ENCODE data around the gene UQCR10.

UQCR10 gene

GRCh38 chr22:29731058-29731850 is 35.9 kb upstream of the UQCR10 start:
- ChIA-PET POLR2A (no interaction called here), CTCF (no interaction called here)
- Histone ChIP-seq H3K4me3 (ENCODE audit: low read depth, low read length) (no peak overlapping the region), H3K9me3 (ENCODE audit: control insufficient read depth, insufficient read depth, low read depth, low read length) (no peaks in the 10 kb centered on the region), H3K36me3 (ENCODE audit: control insufficient read depth in 2 of 2, insufficient read depth in 1 of 2, low read length in 2 of 2) (peaks cover 0 to 3% of the 10 kb centered on the region in 2 experiments; a peak in 1 of 3 replicates), H3K27ac (ENCODE audit: extremely low read depth, low read depth, low read length) (no peak overlapping the region), H3K4me1 (ENCODE audit: control insufficient read depth, insufficient read depth, low read length) (peaks cover 6% of the 10 kb centered on the region; the same call in 1 of the 2 replicates)
- TF ChIP-seq ZNF596 (tag by site-specific recombination; IDR thresholded peaks at IDR 0.05) = no peak
- no peak for TF ChIP-seq ZNF701 (tag by site-specific recombination; IDR thresholded peaks at IDR 0.05)
- 0 out of 2 replicates have a peak, but pooled peaks have one; percentile 26 for TF ChIP-seq GLIS2 (tag by site-specific recombination; IDR thresholded peaks at IDR 0.05)
- no peak for TF ChIP-seq ZNF18 (tag by site-specific recombination; IDR thresholded peaks at IDR 0.05)
- TF ChIP-seq ZNF561 (tag by site-specific recombination; IDR thresholded peaks at IDR 0.05; ENCODE audit: borderline replicate concordance) = no peak
- TF ChIP-seq ZNF16 (tag by site-specific recombination; IDR thresholded peaks at IDR 0.05; ENCODE audit: low read depth) = no peak
- no peak for TF ChIP-seq ZNF621 (tag by site-specific recombination; IDR thresholded peaks at IDR 0.05)
- TF ChIP-seq ZXDB (tag by site-specific recombination; IDR thresholded peaks at IDR 0.05) = no peak
- peak; percentile 73; the same call in 1 of the 2 replicates for TF ChIP-seq MZF1 (tag by site-specific recombination; IDR thresholded peaks at IDR 0.05; ENCODE audit: borderline replicate concordance)

GRCh38 chr22:29732883-29733282 is 34.3 kb upstream of the UQCR10 start:
- H3K4me1 ChIP-seq (ENCODE audit: control insufficient read depth, insufficient read depth, low read length) = peaks cover 6% of the 10 kb centered on the region; the same call in 1 of the 2 replicates
- no peaks in the 10 kb centered on the region for H3K9me3 ChIP-seq (ENCODE audit: control insufficient read depth, insufficient read depth, low read depth, low read length)
- H3K4me3 ChIP-seq (ENCODE audit: low read depth, low read length) = no peak overlapping the region
- TF ChIP-seq ZNF555 (tag by site-specific recombination; conservative IDR thresholded peaks at IDR 0.05) = no peak
- 0 out of 2 replicates have a peak, but pooled peaks have one; percentile 16 for TF ChIP-seq ZFHX2 (tag by site-specific recombination; conservative IDR thresholded peaks at IDR 0.05)
- no peak for TF ChIP-seq GFI1B (tag by site-specific recombination; IDR thresholded peaks at IDR 0.05)
- TF ChIP-seq ZNF214 (tag by site-specific recombination; IDR thresholded peaks at IDR 0.05; ENCODE audit: borderline replicate concordance) = no peak
- TF ChIP-seq ZNF777 (tag by site-specific recombination; IDR thresholded peaks at IDR 0.05; ENCODE audit: borderline replicate concordance) = no peak
- H3K36me3 ChIP-seq (ENCODE audit: control insufficient read depth in 2 of 2, insufficient read depth in 1 of 2, low read length in 2 of 2) = peaks cover 0 to 3% of the 10 kb centered on the region in 2 experiments; a peak in 1 of 3 replicates
- ChIA-PET POLR2A (no interaction called here), CTCF (interaction anchor here (0.6 kb wide), 1 partner anchor 272 kb away, joined by 3 read pairs; no protein-coding TSS in a partner anchor)
- no peak overlapping the region for H3K27ac ChIP-seq (ENCODE audit: extremely low read depth, low read depth, low read length)

GRCh38 chr22:29733362-29734201 is 33.6 kb upstream of the UQCR10 start:
- Histone ChIP-seq H3K27ac (ENCODE audit: extremely low read depth, low read depth, low read length) (no peak overlapping the region), H3K9me3 (ENCODE audit: control insufficient read depth, insufficient read depth, low read depth, low read length) (no peaks in the 10 kb centered on the region), H3K36me3 (ENCODE audit: control insufficient read depth in 2 of 2, insufficient read depth in 1 of 2, low read length in 2 of 2) (peaks cover 0 to 3% of the 10 kb centered on the region in 2 experiments; a peak in 1 of 3 replicates), H3K4me1 (ENCODE audit: control insufficient read depth, insufficient read depth, low read length) (peaks cover 6% of the 10 kb centered on the region; the same call in 1 of the 2 replicates), H3K4me3 (ENCODE audit: low read depth, low read length) (no peak overlapping the region)
- ChIA-PET CTCF (interaction anchor here (0.5 kb wide), 1 partner anchor 55 kb away, joined by 4 read pairs; no protein-coding TSS in a partner anchor), POLR2A (interaction anchor here (1.1 kb wide), 1 partner anchor 33 kb away, joined by 5 read pairs; the partner anchor contains the start of genes UQCR10 and ZMAT5)
- TF ChIP-seq SP3 (tag by site-specific recombination; IDR thresholded peaks at IDR 0.05) (no peak), ZNF449 (tag by site-specific recombination; IDR thresholded peaks at IDR 0.05) (no peak), ZSCAN18 (tag by site-specific recombination; IDR thresholded peaks at IDR 0.05) (no peak), ZIC2 (tag by site-specific recombination; IDR thresholded peaks at IDR 0.05) (peak; percentile 94), ZNF585B (tag by site-specific recombination; IDR thresholded peaks at IDR 0.05) (no peak), ZFP41 (tag by site-specific recombination; IDR thresholded peaks at IDR 0.05; ENCODE audit: borderline replicate concordance) (no peak), ZNF239 (tag by site-specific recombination; IDR thresholded peaks at IDR 0.05) (no peak), ZNF549 (tag by site-specific recombination; IDR thresholded peaks at IDR 0.05) (no peak), KLF17 (tag by site-specific recombination; IDR thresholded peaks at IDR 0.05) (no peak)

Measured in HEK293 (cell line).